Neural progenitor cell (in vitro differentiated cells): ENCODE results near the gene TMEM59.

Experiments
- CTCF ChIP-seq: fragments of 200-600 bp; sonication (generic); IDR thresholded peaks from 2 replicates; pipeline ENCODE4 v1.5.1; 2017; ENCODE audit warnings: antibody characterized with exemption, mild to moderate bottlenecking
- EZH2 ChIP-seq: fragments of 200-600 bp; sonication (generic); IDR thresholded peaks from 2 replicates; pipeline ENCODE4 v1.6.1; 2017; ENCODE audit warnings: antibody characterized with exemption, mild to moderate bottlenecking, moderate library complexity

DNA sequence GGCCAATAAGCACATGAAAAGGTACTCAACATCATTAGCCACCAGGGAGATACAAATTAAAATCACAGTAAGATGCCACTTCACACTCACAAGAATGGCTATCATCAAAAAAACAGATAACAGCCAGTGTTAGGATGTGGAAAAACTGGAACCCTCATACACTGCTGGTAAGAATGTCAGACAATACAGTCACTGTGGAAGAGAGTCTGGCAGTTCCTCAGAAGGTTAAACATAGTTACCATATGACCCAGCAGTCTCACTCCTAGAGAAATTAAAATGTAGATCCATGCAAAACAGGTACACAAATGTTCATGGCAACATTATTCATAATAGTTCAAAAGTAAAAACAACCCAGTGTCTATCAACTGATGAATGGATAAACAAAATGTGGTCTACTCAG is 68.3 kb downstream of the TMEM59 start:
- TF ChIP-seq CTCF (no peak), EZH2 (no peak)
